Upper lobe of left lung (tissue), 6 donors: Measurements from ENCODE around the gene MPO. TPM values are rescaled to one million over a fixed set of nuclear protein-coding genes. Genes with fewer than 3 reads are reported as not detected.

ENCODE experiments used
- ATAC-seq, 2 donors: fragments of 200-7000 bp; cut with Tn5 transposase; one replicate each; pipeline ENCODE4 v1.9.1; 2022; ENCODE audit warnings: mild to moderate bottlenecking in 2 of 2, moderate library complexity in 2 of 2; ENCODE audit not compliant: low FRiP score in 2 of 2
- DNase-seq, 2 donors: peaks; one replicate each; pipeline ENCODE4 v3.0.0-alpha.2; 2019 to 2020
- H3K27ac ChIP-seq, 4 donors: fragments of 200-600 bp; sonication (generic); one replicate each; pipeline ENCODE4 v1.5.1; 2016 to 2019
- H3K27me3 ChIP-seq, 4 donors: fragments of 200-600 bp; sonication (generic); one replicate each; pipeline ENCODE4 v1.5.1; 2017 to 2019
- H3K36me3 ChIP-seq, 4 donors: fragments of 200-600 bp; sonication (generic); one replicate each; pipeline ENCODE4 v1.5.1; 2016 to 2019
- H3K4me1 ChIP-seq, 4 donors: fragments of 200-600 bp; sonication (generic); one replicate each; pipeline ENCODE4 v1.5.1; 2018 to 2019
- H3K4me3 ChIP-seq, 4 donors: fragments of 200-600 bp; sonication (generic); one replicate each; pipeline ENCODE4 v1.5.1; 2017 to 2019; ENCODE audit warnings: mild to moderate bottlenecking in 2 of 4, moderate library complexity in 1 of 4
- H3K9me3 ChIP-seq, 4 donors: fragments of 200-600 bp; sonication (generic); one replicate each; pipeline ENCODE4 v1.5.1; 2018 to 2019
- CTCF ChIP-seq, 6 experiments: fragments of 450-650 bp in 4 of 6; fragments of 200-600 bp in 2 of 6; sonication (generic) in 2 of 6; IDR thresholded peaks; one replicate each; pipeline ENCODE4 v1.5.1; 2016 to 2019; ENCODE audit warnings: antibody characterized with exemption in 6 of 6
- EP300 ChIP-seq, 4 donors: sonication (generic); formaldehyde crosslinking; IDR thresholded peaks; one replicate each; pipeline ENCODE4 v1.5.1; 2017; ENCODE audit warnings: antibody characterized with exemption in 4 of 4, control low read depth in 2 of 4
- POLR2A ChIP-seq, 4 donors: fragments of 450-650 bp; IDR thresholded peaks; one replicate each; pipeline ENCODE4 v1.5.1; 2016 to 2017; ENCODE audit warnings: antibody characterized with exemption in 4 of 4, mild to moderate bottlenecking in 2 of 4
- POLR2AphosphoS5 ChIP-seq, 2 donors: sonication (generic); formaldehyde crosslinking; IDR thresholded peaks; one replicate each; pipeline ENCODE4 v1.5.1; 2017; ENCODE audit warnings: antibody characterized with exemption in 2 of 2
- WGBS, 2 donors: methylation state at CpG; one replicate each; pipeline ENCODE4 v1.1.5; 2017 to 2018; 5-methylcytosine and 5-hydroxymethylcytosine counted together
- total RNA-seq, 6 donors: library from RNA; depleted of rRNA in 4 of 6; stranded (reverse); fragments of >200 nt in 4 of 6; gene quantifications; one replicate each; pipeline versions ENCODE4 v1.1.0 to v1.2.1, GENCODE V29; 2016 to 2021
- donor health status: DM: no; HTN: no; CAD: no; lungs with moderate emphysema.
- donor health status: DM: no; HTN: yes; CAD: no; lungs with severe emphysema.

MPO gene
- total RNA-seq, 6 donors from 2014 or later = 0.71 to 4.6 (median 1.0) TPM

GRCh38 chr17:58308173-58308984 is 27.6 kb upstream of the MPO start:
- H3K4me3 ChIP-seq = no peak overlapping the region
- peak in 1 of 2 donors; percentile 34 for ATAC-seq
- no peaks in the 10 kb centered on the region for H3K27me3 ChIP-seq
- TF ChIP-seq CTCF (IDR thresholded peaks at IDR 0.05) (peak in 2 of 6 experiments; percentile 13 to 24), EP300 (IDR thresholded peaks at IDR 0.05) (no peak)
- peak in 1 of 2 donors; percentile 83 for DNase-seq
- H3K36me3 ChIP-seq = no peaks in the 10 kb centered on the region
- no peak overlapping the region for H3K27ac ChIP-seq
- no peaks in the 10 kb centered on the region for H3K9me3 ChIP-seq
- 76 to 85% methylated on average over 11 to 26 of the region's 32 CpGs for WGBS, 2 donors
- H3K4me1 ChIP-seq = no peaks in the 10 kb centered on the region

GRCh38 chr17:58307468-58308172 is 26.9 kb upstream of the MPO start:
- H3K27me3 ChIP-seq = no peaks in the 10 kb centered on the region
- H3K4me1 ChIP-seq = no peaks in the 10 kb centered on the region
- H3K9me3 ChIP-seq = no peaks in the 10 kb centered on the region
- TF ChIP-seq POLR2AphosphoS5 (IDR thresholded peaks at IDR 0.05) (no peak), EP300 (IDR thresholded peaks at IDR 0.05) (no peak), POLR2A (IDR thresholded peaks at IDR 0.05) (no peak), CTCF (IDR thresholded peaks at IDR 0.05) (no peak)
- ATAC-seq (no peak), DNase-seq (no peak)
- no peaks in the 10 kb centered on the region for H3K36me3 ChIP-seq
- H3K4me3 ChIP-seq = no peak overlapping the region
- no peak overlapping the region for H3K27ac ChIP-seq
- WGBS, 2 donors = 81 to 88% methylated on average over 10 to 20 of the region's 20 CpGs

- H3K9me3 ChIP-seq = no peaks in the 10 kb centered on the region
- no peaks in the 10 kb centered on the region for H3K4me1 ChIP-seq
- DNase-seq (no peak), ATAC-seq (no peak)
- no peaks in the 10 kb centered on the region for H3K36me3 ChIP-seq
- no peak overlapping the region for H3K27ac ChIP-seq
- WGBS, 2 donors = 85 to 88% methylated on average over 14 to 19 of the region's 19 CpGs
- TF ChIP-seq POLR2A (IDR thresholded peaks at IDR 0.05) (no peak), POLR2AphosphoS5 (IDR thresholded peaks at IDR 0.05) (no peak), CTCF (IDR thresholded peaks at IDR 0.05) (no peak), EP300 (IDR thresholded peaks at IDR 0.05) (no peak)
- no peak overlapping the region for H3K4me3 ChIP-seq
- no peaks in the 10 kb centered on the region for H3K27me3 ChIP-seq
Measured at GRCh38 chr17:58306131-58306951, 25.6 kb upstream of the MPO start.

- Histone ChIP-seq H3K4me1 (no peaks in the 10 kb centered on the region), H3K36me3 (no peaks in the 10 kb centered on the region), H3K4me3 (no peak overlapping the region), H3K9me3 (no peaks in the 10 kb centered on the region), H3K27ac (no peak overlapping the region), H3K27me3 (no peaks in the 10 kb centered on the region)
- TF ChIP-seq POLR2AphosphoS5 (IDR thresholded peaks at IDR 0.05) (no peak), EP300 (IDR thresholded peaks at IDR 0.05) (no peak), POLR2A (IDR thresholded peaks at IDR 0.05) (no peak), CTCF (IDR thresholded peaks at IDR 0.05) (no peak)
- no peak for ATAC-seq
- DNase-seq = no peak
- 64 to 81% methylated on average over 5 to 8 of the region's 8 CpGs for WGBS, 2 donors
Measured at GRCh38 chr17:58305626-58306025, 24.9 kb upstream of the MPO start.
